ENCODE measurements around the gene RABEP1.
"Not testable (repeated sequence)": the region's sequence is repeated elsewhere in the genome, so short reads cannot be mapped to it uniquely, and the experiment has no call there.

Gene RABEP1

DNA sequence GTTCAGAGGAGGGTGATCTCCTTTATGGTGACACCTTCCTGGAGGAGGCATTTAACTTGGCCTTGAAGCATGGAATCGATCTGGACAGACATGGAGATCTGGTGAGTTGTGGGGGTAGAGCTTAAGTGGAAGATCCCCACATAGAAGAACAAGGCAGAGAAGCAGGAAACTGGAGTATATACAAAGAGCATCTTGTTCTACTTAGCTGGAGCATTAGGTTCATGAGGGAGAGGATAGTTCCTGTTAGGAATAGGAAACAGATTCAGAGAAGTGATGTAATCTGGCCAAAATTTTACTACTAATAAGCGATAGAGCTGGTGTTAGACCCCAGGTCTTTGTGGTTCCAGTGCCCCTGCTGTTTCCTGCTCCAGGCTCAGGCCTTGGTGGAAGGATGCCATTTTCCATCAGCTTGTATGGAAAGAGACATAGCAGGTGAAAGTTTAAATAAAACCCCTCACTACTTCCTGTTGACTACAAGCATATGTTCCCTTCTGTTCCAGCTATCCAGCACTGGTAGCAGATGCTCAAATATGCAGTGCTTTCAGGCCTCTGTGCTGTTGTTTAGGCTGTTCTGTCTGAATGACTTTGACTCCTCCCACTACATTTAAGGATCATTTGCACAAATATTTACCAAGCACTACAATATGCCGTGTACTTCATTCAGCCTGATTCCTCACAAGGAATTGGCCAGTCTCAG is 147.3 kb downstream of the RABEP1 start:
- no peak for FAIRE-seq

DNA sequence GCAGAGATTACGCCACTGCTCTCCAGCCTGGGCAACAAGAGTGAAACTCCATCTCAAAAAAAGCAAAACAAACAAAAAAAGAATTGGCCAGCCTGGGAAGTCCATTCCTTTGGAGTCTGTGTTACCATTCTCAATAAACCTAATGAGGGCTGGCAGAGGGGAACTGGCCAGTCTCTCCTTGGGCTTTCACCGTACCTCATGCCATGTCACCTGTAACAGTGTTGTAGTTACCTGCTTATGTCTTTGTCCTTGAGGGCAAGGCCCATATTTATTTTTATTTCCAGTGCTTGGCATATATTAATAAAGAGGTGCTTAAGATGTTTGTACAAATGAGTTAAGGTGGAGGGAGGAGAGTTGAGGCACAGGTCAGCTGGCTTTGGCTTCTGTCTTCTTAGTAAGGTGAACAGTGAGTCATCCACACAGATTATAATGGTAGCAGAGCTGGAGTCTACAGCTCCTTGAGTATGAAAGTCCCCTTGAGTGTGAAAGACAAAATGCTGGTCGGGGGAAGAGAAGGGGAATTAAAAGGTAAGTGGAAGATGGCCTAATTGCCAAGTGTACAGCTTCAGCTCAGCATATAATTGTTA is 148.4 kb downstream of the RABEP1 start:
- no peak for FAIRE-seq

DNA sequence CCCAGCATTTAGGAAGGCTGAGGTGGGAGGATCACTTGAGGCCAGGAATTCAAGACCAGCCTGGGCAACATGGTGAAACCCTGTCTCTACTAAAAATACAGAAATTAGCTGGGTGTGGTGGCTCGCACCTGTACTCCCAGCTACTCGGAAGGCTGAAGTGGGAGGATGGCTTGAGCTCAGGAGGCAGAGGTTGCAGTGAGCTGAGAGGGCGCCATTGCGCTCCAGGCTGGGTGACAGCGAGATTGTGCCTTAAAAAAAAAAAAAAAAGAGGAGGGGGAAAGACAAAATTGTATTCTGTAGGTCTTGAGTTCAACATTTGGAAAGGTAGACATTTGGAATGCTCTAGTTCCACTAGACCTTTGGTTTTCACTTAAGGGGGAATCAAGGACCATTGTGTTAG is 149.2 kb downstream of the RABEP1 start:
- FAIRE-seq = not testable (repeated sequence)

DNA sequence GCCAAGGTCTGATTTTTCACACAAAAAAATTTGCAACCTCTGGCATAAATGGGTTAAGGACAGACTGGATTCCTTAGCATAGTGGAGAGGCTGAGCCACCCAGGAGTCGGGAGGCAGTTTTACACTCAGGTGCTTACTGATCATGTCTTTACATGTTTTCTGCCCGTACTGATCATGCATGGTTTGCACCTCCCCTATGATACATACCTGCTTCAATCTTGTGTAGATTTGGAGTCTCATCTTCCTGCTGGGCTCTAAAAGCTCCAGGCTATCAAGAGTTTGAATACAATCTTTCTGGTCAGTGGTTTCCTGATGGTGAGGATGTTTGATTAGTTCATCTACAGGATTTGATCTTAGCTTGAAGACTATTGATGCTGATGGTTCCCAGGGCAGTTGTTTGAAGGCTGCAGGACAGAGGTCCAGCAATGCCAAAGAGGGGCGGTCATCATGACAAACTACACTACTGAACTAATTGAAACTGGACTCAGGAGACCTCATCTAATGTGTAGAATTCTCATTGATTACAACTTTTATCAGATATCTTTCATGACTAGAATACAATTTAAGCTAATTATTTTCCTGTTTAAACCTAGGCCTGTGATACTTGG is 150.0 kb downstream of the RABEP1 start:
- FAIRE-seq = no peak

DNA sequence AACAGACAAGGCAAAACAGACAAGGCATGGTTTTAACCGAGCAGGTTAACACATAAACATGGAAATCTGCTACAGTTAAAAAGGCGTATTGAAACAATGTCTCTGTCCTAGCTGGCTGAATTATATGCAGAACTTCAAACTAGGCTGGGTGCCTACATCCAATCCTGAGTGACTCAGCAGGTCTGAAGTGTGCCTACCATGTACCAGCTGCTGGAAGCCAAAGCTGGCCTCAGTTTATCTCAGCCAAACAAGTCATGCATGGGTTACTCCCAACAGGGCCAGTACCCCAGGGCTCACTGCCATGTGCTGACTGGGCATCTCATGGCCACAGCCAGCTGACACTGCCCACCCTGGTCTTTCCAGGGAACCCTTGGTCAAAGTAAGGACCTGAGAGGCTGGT is 152.9 kb downstream of the RABEP1 start:
- FAIRE-seq = no peak
